Keratinocyte (primary cell): ENCODE measurements around the gene N4BP2L1.

ENCODE experiments used
- EZH2 ChIP-seq: IDR thresholded peaks from one replicate; pipeline ENCODE4 v1.6.1; 2012; ENCODE audit warnings: inconsistent platforms, mild to moderate bottlenecking, low read length, moderate library complexity
- TF ChIP-seq, protein P1 (sequence below), 3 experiments: IDR thresholded peaks in 1 of 3; conservative IDR thresholded peaks in 1 of 3; optimal IDR thresholded peaks in 1 of 3; 2 replicates in 2 of 3; 3 replicates in 1 of 3; pipeline versions ENCODE3 to v1.5.1; 2011; ENCODE audit warnings: low read length in 3 of 3, mild to moderate bottlenecking in 3 of 3, moderate library complexity in 2 of 3, control low read depth in 1 of 3, inconsistent platforms in 1 of 3; ENCODE audit not compliant: insufficient read depth in 2 of 3; ENCODE audit errors: extremely low read depth in 1 of 3

DNA sequence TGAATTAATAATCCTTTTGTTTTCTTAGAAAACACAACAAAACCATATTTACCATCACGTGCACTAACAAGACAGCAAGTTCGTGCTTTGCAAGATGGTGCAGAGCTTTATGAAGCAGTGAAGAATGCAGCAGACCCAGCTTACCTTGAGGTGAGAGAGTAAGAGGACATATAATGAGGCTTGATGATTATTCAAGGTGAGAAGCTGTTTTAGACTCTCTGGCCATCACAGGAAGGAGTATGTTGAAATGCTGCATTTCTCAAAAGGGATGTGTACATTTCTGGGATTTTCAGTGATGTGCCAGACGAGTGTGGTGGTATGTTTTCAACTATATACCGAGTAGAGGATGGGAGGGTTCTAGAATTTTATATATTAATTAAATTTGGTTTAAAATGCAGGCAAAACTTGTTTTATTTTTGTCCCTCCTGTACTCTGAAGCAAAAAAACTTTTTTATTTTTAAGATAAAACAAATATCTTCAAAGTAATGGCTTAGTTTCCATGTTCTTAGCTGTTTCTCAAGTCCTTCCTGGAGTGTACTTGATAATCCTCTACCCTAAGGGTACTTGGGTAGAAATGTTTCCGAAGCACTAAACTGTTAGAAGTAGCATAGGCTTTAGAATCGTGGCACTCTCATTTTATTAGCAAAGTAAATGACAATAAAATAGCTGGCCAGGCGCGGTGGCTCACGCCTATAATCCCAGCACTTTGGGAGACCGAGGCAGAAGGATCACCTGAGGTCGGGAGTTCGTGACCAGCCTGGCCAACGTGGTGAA lies 51.1 kb downstream of the N4BP2L1 start:
- TF ChIP-seq, protein P1, sequence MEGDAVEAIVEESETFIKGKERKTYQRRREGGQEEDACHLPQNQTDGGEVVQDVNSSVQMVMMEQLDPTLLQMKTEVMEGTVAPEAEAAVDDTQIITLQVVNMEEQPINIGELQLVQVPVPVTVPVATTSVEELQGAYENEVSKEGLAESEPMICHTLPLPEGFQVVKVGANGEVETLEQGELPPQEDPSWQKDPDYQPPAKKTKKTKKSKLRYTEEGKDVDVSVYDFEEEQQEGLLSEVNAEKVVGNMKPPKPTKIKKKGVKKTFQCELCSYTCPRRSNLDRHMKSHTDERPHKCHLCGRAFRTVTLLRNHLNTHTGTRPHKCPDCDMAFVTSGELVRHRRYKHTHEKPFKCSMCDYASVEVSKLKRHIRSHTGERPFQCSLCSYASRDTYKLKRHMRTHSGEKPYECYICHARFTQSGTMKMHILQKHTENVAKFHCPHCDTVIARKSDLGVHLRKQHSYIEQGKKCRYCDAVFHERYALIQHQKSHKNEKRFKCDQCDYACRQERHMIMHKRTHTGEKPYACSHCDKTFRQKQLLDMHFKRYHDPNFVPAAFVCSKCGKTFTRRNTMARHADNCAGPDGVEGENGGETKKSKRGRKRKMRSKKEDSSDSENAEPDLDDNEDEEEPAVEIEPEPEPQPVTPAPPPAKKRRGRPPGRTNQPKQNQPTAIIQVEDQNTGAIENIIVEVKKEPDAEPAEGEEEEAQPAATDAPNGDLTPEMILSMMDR (optimal IDR thresholded peaks at IDR 0.05 in 1 of 3, IDR thresholded peaks at IDR 0.05 in 1 of 3, conservative IDR thresholded peaks at IDR 0.05 in 1 of 3; ENCODE audit: extremely low read depth in 1 of 3, insufficient read depth in 2 of 3, low read length in 3 of 3) = no peak
- no peak for TF ChIP-seq EZH2
